Gastrocnemius medialis (tissue), 4 donors: ENCODE measurements around the gene CUL9.

Source experiments
- CTCF ChIP-seq, 5 experiments: fragments of 450-650 bp in 3 of 5; fragments of 200-600 bp in 2 of 5; sonication (generic) in 2 of 5; IDR thresholded peaks in 4 of 5; conservative IDR thresholded peaks in 1 of 5; 1 replicate in 4 of 5; 2 replicates in 1 of 5; pipeline ENCODE4 v1.5.1; 2016 to 2019; ENCODE audit warnings: antibody characterized with exemption in 5 of 5, mild to moderate bottlenecking in 3 of 5, moderate library complexity in 3 of 5
- POLR2A ChIP-seq, 2 donors: fragments of 450-650 bp; IDR thresholded peaks; one replicate each; pipeline ENCODE4 v1.6.1; 2017; ENCODE audit warnings: antibody characterized with exemption in 2 of 2, mild to moderate bottlenecking in 2 of 2, moderate library complexity in 2 of 2

- no peak for TF ChIP-seq CTCF (IDR thresholded peaks at IDR 0.05 in 4 of 5, conservative IDR thresholded peaks at IDR 0.05 in 1 of 5)
- TF ChIP-seq POLR2A (IDR thresholded peaks at IDR 0.05): no peak
Observed at GRCh38 chr6:43141644-43142043, 40.4 kb upstream of the CUL9 start.
